HEK293T (cell line): ENCODE data around the gene TAS2R60.
"Not testable (repeated sequence)": the region's sequence is repeated elsewhere in the genome, so short reads cannot be mapped to it uniquely, and the experiment has no call there.

Source experiments
- CTCF ChIA-PET: fragments of 350-600 bp; formaldehyde crosslinking; extraction: SDS; loops from one replicate; lab custom pipeline; 2021; ENCODE audit warnings: antibody characterized with exemption, inconsistent platforms; lab: Yijun Ruan, JAX
- POLR2A ChIA-PET: fragments of 350-600 bp; formaldehyde crosslinking; extraction: SDS; loops from one replicate; lab custom pipeline; 2020; ENCODE audit warnings: antibody characterized with exemption, inconsistent platforms; lab: Yijun Ruan, JAX
- DNase-seq: peaks from one replicate; pipeline ENCODE4 v3.0.0; 2012; ENCODE audit warnings: mixed read lengths; ENCODE audit errors: extremely low spot score
- ARNT ChIP-seq: fragments of 450-650 bp; IDR thresholded peaks from 2 replicates; pipeline ENCODE4 v1.6.1; 2017; ENCODE audit warnings: mild to moderate bottlenecking
- BHLHE40 ChIP-seq: fragments of 450-650 bp; IDR thresholded peaks from 2 replicates; pipeline ENCODE4 v1.6.1; 2016; ENCODE audit warnings: mild to moderate bottlenecking, moderate library complexity, borderline replicate concordance
- CTBP1 ChIP-seq: fragments of 450-650 bp; IDR thresholded peaks from 2 replicates; pipeline ENCODE4 v1.6.1; 2016; ENCODE audit warnings: borderline replicate concordance
- ELF4 ChIP-seq: fragments of 450-650 bp; IDR thresholded peaks from 2 replicates; pipeline ENCODE4 v1.6.1; 2017; ENCODE audit warnings: antibody characterized with exemption
- FOXA1 ChIP-seq: fragments of 450-650 bp; IDR thresholded peaks from 2 replicates; pipeline ENCODE4 v1.6.1; 2016; ENCODE audit warnings: mild to moderate bottlenecking
- FOXK2 ChIP-seq: fragments of 450-650 bp; IDR thresholded peaks from 2 replicates; pipeline ENCODE4 v1.6.1; 2016; ENCODE audit warnings: mild to moderate bottlenecking
- FOXM1 ChIP-seq: fragments of 450-650 bp; IDR thresholded peaks from 2 replicates; pipeline ENCODE4 v1.6.1; 2017; ENCODE audit warnings: mild to moderate bottlenecking, borderline replicate concordance
- HDGF ChIP-seq: fragments of 450-650 bp; IDR thresholded peaks from 2 replicates; pipeline ENCODE4 v1.6.1; 2017; ENCODE audit warnings: antibody characterized with exemption, borderline replicate concordance
- L3MBTL2 ChIP-seq: fragments of 450-650 bp; conservative IDR thresholded peaks from 2 replicates; pipeline ENCODE4 v1.6.1; 2016; ENCODE audit warnings: mild to moderate bottlenecking
- LEF1 ChIP-seq: fragments of 450-650 bp; IDR thresholded peaks from 2 replicates; pipeline ENCODE4 v1.6.1; 2017; ENCODE audit warnings: mild to moderate bottlenecking, borderline replicate concordance
- NFRKB ChIP-seq: fragments of 450-650 bp; IDR thresholded peaks from 2 replicates; pipeline ENCODE4 v1.6.1; 2016; ENCODE audit warnings: mild to moderate bottlenecking, moderate library complexity
- PKNOX1 ChIP-seq: fragments of 450-650 bp; IDR thresholded peaks from 2 replicates; pipeline ENCODE4 v1.6.1; 2016
- SP1 ChIP-seq: fragments of 450-650 bp; IDR thresholded peaks from 2 replicates; pipeline ENCODE4 v1.6.1; 2017
- SUZ12 ChIP-seq: fragments of 450-650 bp; IDR thresholded peaks from 2 replicates; pipeline ENCODE4 v1.6.1; 2016; ENCODE audit warnings: mild to moderate bottlenecking
- TARDBP ChIP-seq: fragments of 450-650 bp; IDR thresholded peaks from 2 replicates; pipeline ENCODE4 v1.6.1; 2016
- ZNF384 ChIP-seq: fragments of 450-650 bp; IDR thresholded peaks from 2 replicates; pipeline ENCODE4 v1.6.1; 2016

TAS2R60 gene

GRCh38 chr7:143418681-143419458 is 24.4 kb upstream of the TAS2R60 start:
- CTCF ChIA-PET, result interaction anchor here (0.5 kb wide), 1 partner anchor 14 kb away, joined by 3 read pairs; no protein-coding TSS in a partner anchor

GRCh38 chr7:143419880-143420279 is 23.4 kb upstream of the TAS2R60 start:
- TF ChIP-seq LEF1, result no peak
- no peak for TF ChIP-seq HDGF
- no peak for TF ChIP-seq BHLHE40
- TF ChIP-seq FOXK2, result no peak
- no peak for TF ChIP-seq ZNF384
- no peak for TF ChIP-seq SUZ12
- TF ChIP-seq ARNT, result no peak
- POLR2A ChIA-PET, result no interaction called here
- CTCF ChIA-PET, result no interaction called here
- no peak for DNase-seq

More at GRCh38 chr7:143418681-143419458, 24.4 kb upstream of the TAS2R60 start:
- TF ChIP-seq CTBP1 (no peak), FOXA1 (no peak), BHLHE40 (no peak), NFRKB (no peak), TARDBP (no peak), SUZ12 (no peak), L3MBTL2 (no peak)
- POLR2A ChIA-PET, result no interaction called here
- DNase-seq, result no peak

GRCh38 chr7:143420624-143421023 is 22.6 kb upstream of the TAS2R60 start:
- CTCF ChIA-PET, DNase-seq, POLR2A ChIA-PET: not testable (repeated sequence)

GRCh38 chr7:143422033-143422432 is 21.2 kb upstream of the TAS2R60 start:
- no peak for DNase-seq
- ChIA-PET CTCF (no interaction called here), POLR2A (no interaction called here)
- TF ChIP-seq NFRKB (no peak), SUZ12 (no peak), FOXM1 (no peak), ELF4 (no peak), ARNT (no peak), SP1 (no peak), PKNOX1 (no peak), TARDBP (no peak), L3MBTL2 (no peak), LEF1 (no peak), FOXK2 (no peak), CTBP1 (no peak), ZNF384 (no peak)

- CTCF ChIA-PET, POLR2A ChIA-PET, DNase-seq: not testable (repeated sequence)
Observed at GRCh38 chr7:143424476-143424875, 18.8 kb upstream of the TAS2R60 start.

GRCh38 chr7:143426479-143427142 is 16.6 kb upstream of the TAS2R60 start:
- ChIA-PET POLR2A (no interaction called here), CTCF (interaction anchor here (1.0 kb wide), 1 partner anchor 9 kb away, joined by 3 read pairs; no protein-coding TSS in a partner anchor)
- TF ChIP-seq SP1 (no peak), TARDBP (no peak), PKNOX1 (no peak), NFRKB (no peak), ARNT (no peak), CTBP1 (no peak), SUZ12 (no peak), FOXK2 (no peak), LEF1 (no peak), HDGF (no peak), FOXA1 (no peak), FOXM1 (no peak), ELF4 (no peak), BHLHE40 (no peak)
- no peak for DNase-seq

- no peak for TF ChIP-seq BHLHE40
- no peak for TF ChIP-seq FOXM1
- TF ChIP-seq FOXK2, result no peak
- TF ChIP-seq L3MBTL2, result no peak
- TF ChIP-seq SUZ12, result no peak
- no peak for TF ChIP-seq ZNF384
- TF ChIP-seq ELF4, result no peak
- TF ChIP-seq TARDBP, result no peak
- TF ChIP-seq SP1, result no peak
- no peak for TF ChIP-seq ARNT
- TF ChIP-seq CTBP1, result no peak
- TF ChIP-seq FOXA1, result no peak
- no peak for TF ChIP-seq HDGF
- TF ChIP-seq PKNOX1, result no peak
- no peak for TF ChIP-seq LEF1
- no peak for TF ChIP-seq NFRKB
- no peak for DNase-seq
- CTCF ChIA-PET, result interaction anchor here (0.6 kb wide), 1 partner anchor 19 kb away, joined by 3 read pairs; no protein-coding TSS in a partner anchor
- POLR2A ChIA-PET, result no interaction called here
Observed at GRCh38 chr7:143429770-143430698, 13.2 kb upstream of the TAS2R60 start.
